Lung (tissue), 12 donors: Measurements from ENCODE around the gene VGLL4. TPM values are rescaled to one million over a fixed set of nuclear protein-coding genes. Genes with fewer than 3 reads are reported as not detected.

Source experiments
- ATAC-seq: fragments of 200-7000 bp; cut with Tn5 transposase; one replicate; pipeline ENCODE4 v1.9.1; 2020; ENCODE audit warnings: moderate number of reproducible peaks; ENCODE audit not compliant: insufficient read depth, low FRiP score
- DNase-seq, 3 donors: peaks; one replicate each; pipeline ENCODE4 v3.0.0-alpha.2; 2013 to 2017
- H3K27ac ChIP-seq, 2 donors: one replicate each; pipeline ENCODE4 v1.5.1; 2013; ENCODE audit warnings: mild to moderate bottlenecking in 2 of 2, moderate library complexity in 2 of 2, control low read depth in 1 of 2, inconsistent platforms in 1 of 2, low read depth in 1 of 2, low read length in 1 of 2
- H3K27me3 ChIP-seq, 3 donors: one replicate each; pipeline ENCODE4 v1.5.1; 2013; ENCODE audit warnings: low read length in 2 of 3; ENCODE audit not compliant: control insufficient read depth in 3 of 3, insufficient read depth in 3 of 3
- H3K36me3 ChIP-seq, 4 donors: one replicate each; pipeline ENCODE4 v1.5.1; 2013; ENCODE audit warnings: low read length in 4 of 4, mild to moderate bottlenecking in 1 of 4, moderate library complexity in 1 of 4; ENCODE audit not compliant: control insufficient read depth in 4 of 4, insufficient read depth in 4 of 4
- H3K4me1 ChIP-seq, 5 donors: one replicate each; pipeline ENCODE4 v1.5.1; 2013; ENCODE audit warnings: low read length in 5 of 5, mild to moderate bottlenecking in 2 of 5, moderate library complexity in 1 of 5; ENCODE audit not compliant: control insufficient read depth in 5 of 5, insufficient read depth in 5 of 5
- H3K4me3 ChIP-seq: one replicate; pipeline ENCODE4 v1.5.1; 2013; ENCODE audit warnings: mild to moderate bottlenecking, control low read depth, moderate library complexity
- H3K9ac ChIP-seq, 2 donors: one replicate each; pipeline ENCODE4 v1.5.1; 2013; ENCODE audit warnings: low read length in 2 of 2, control low read depth in 1 of 2; ENCODE audit not compliant: insufficient read depth in 1 of 2
- H3K9me3 ChIP-seq, 4 donors: one replicate each; pipeline ENCODE4 v1.5.1; 2013; ENCODE audit warnings: low read length in 3 of 4, mild to moderate bottlenecking in 1 of 4, moderate library complexity in 1 of 4; ENCODE audit not compliant: control insufficient read depth in 4 of 4, insufficient read depth in 3 of 4
- WGBS, 2 donors: extraction: QIAGEN DNeasy Blood & Tissue Kit; methylation state at CpG; one replicate each; pipeline ENCODE4 v1.1.7; 2013; 5-methylcytosine and 5-hydroxymethylcytosine counted together
- polyA plus RNA-seq, 2 donors: library from polyadenylated mRNA; stranded (reverse); fragments of 200-250 nt; gene quantifications; one replicate each; pipeline ENCODE4 v1.2.1, GENCODE V29; 2013
- total RNA-seq, 2 donors: library from RNA; depleted of rRNA in 1 of 2; stranded (reverse); fragments of >200 nt in 1 of 2; gene quantifications; one replicate each; pipeline ENCODE4 v1.2.1, GENCODE V29; 2014 to 2021
- TF ChIP-seq, protein P1 (sequence below): IDR thresholded peaks from 2 replicates; pipeline ENCODE4 v1.5.1; 2012; ENCODE audit warnings: mild to moderate bottlenecking; ENCODE audit errors: control extremely low read depth, extremely low read depth
- donor health status: control.
- donor health status: control.
- donor health status: Bipolar disorder and iron deficiency.
- donor health status: healthy.
- donor health status: DM: yes; HTN: yes; CAD: no.

Gene VGLL4
- total and polyA plus RNA-seq, 4 donors: 30.5 to 94.1 (median 39.3) TPM

DNA sequence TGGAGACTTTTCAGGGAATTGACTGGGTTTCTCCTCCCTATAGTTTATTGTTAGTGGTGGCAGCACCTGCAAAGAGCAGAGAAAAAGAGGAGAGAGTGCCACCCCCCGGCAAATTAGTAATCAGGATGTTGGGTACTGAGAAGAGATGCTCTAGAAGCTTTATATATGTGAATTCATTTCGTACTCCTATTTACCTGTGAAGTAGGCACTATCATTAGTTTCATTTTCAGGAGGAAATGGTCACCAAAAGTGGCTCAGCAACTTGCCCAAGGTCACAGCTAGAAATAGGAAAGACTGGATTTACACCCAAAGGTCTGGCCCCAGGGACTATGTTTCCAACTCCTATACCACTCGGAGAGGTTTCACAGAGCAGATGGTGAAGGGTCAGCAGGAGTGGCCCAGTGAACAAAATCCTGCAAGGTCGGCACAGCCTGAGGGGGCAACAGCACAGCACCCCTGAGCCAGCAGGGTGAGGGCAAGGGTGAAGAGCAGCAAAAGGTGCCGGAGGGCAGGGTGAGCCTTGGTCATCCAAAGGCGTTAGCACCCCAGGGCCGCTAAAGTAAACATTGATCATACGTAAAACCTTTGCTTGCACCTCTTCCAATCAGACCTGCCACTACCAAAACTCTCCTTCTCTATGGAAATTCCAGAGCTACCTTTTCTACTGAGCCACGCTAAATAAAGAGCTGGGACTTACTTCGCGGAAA, 23.6 kb downstream of the VGLL4 start:
- Histone ChIP-seq H3K36me3 (no peaks in the 10 kb centered on the region), H3K9me3 (no peaks in the 10 kb centered on the region), H3K4me1 (peaks cover 17 to 48% (median 27%) of the 10 kb centered on the region in 5 donors), H3K27ac (peak overlapping the region in 1 of 2 donors; percentile 68), H3K27me3 (no peaks in the 10 kb centered on the region), H3K9ac (no peak overlapping the region), H3K4me3 (no peak overlapping the region)
- TF ChIP-seq, protein P1, sequence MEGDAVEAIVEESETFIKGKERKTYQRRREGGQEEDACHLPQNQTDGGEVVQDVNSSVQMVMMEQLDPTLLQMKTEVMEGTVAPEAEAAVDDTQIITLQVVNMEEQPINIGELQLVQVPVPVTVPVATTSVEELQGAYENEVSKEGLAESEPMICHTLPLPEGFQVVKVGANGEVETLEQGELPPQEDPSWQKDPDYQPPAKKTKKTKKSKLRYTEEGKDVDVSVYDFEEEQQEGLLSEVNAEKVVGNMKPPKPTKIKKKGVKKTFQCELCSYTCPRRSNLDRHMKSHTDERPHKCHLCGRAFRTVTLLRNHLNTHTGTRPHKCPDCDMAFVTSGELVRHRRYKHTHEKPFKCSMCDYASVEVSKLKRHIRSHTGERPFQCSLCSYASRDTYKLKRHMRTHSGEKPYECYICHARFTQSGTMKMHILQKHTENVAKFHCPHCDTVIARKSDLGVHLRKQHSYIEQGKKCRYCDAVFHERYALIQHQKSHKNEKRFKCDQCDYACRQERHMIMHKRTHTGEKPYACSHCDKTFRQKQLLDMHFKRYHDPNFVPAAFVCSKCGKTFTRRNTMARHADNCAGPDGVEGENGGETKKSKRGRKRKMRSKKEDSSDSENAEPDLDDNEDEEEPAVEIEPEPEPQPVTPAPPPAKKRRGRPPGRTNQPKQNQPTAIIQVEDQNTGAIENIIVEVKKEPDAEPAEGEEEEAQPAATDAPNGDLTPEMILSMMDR: no peak
- ATAC-seq (no peak), DNase-seq (no peak)
- WGBS, 2 donors: 75 to 82% methylated on average over 11 of the region's 11 CpGs

DNA sequence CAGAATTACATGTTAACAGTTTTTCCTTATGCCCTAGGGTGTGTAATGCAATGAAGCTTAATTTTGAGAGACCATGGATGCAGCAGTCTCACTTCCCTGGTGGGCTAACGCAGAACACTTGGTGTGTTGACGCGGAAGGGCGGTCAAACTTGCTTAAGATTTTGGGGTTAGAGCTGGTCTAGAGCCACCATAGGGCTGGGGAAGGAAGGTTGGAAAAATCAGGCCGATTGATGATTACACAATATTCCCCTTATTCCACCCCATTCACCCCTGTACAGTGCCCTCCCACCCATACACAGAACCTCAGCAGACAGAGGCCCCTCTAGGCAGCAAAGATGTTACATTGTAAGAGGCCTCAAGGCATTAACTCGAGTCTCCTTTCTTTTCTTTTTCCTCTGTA, 24.3 kb downstream of the VGLL4 start:
- Histone ChIP-seq H3K4me1 (peaks cover 17 to 47% (median 25%) of the 10 kb centered on the region in 5 donors), H3K9ac (no peak overlapping the region), H3K9me3 (no peaks in the 10 kb centered on the region), H3K27ac (no peak overlapping the region), H3K36me3 (no peaks in the 10 kb centered on the region), H3K27me3 (no peaks in the 10 kb centered on the region), H3K4me3 (no peak overlapping the region)
- ATAC-seq: no peak
- 79 to 81% methylated on average over 6 of the region's 6 CpGs for WGBS, 2 donors
- no peak for DNase-seq
- TF ChIP-seq, protein P1: no peak

DNA sequence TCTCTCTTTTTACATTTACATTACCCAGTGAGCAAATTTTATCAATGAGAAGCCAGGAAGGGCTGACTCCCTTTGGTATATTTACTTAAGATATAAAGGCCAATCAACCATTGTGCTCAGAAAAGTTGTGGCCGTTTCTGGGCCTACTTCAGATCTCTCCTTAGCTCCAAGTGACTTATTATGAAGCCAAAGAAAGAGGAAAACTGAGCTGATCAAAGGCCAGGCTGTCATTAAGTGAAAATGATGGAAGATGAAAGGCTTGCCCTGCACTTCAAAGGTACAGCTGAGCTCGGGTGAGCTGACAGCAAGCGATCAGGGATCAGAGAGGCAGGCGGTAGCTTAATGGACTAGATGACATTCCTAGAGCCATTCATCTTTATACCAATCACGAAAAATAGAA, 24.8 kb downstream of the VGLL4 start:
- no peak overlapping the region for H3K27ac ChIP-seq
- TF ChIP-seq, protein P1: no peak
- H3K9me3 ChIP-seq: no peaks in the 10 kb centered on the region
- no peaks in the 10 kb centered on the region for H3K36me3 ChIP-seq
- no peak overlapping the region for H3K9ac ChIP-seq
- 45 to 64% methylated on average over 5 of the region's 5 CpGs for WGBS, 2 donors
- H3K4me1 ChIP-seq: peaks cover 20 to 53% (median 25%) of the 10 kb centered on the region in 5 donors
- no peak for ATAC-seq
- peak; percentile 50 to 74 (median 66) for DNase-seq
- no peak overlapping the region for H3K4me3 ChIP-seq
- H3K27me3 ChIP-seq: no peaks in the 10 kb centered on the region

DNA sequence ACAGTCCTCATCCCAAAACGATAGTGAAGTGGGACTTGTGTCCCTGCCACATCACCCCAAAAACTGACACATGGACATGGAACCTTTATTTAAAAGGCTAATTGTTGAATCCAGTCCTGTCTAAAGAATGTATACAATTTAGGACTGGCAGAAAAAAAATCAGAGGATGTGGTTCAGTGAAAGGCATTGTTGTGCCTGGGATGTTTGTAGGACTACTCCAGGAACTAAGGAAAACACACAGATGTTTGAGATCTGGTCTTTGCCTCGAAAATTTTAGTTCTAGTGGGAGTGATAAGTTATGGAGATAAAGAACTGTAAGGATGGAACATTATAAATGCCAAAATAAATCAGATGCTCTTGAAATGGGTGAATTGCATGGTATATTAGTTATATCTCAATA, 27.2 kb downstream of the VGLL4 start:
- WGBS, 2 donors: 63 to 75% methylated on average over 2 of the region's 2 CpGs
- DNase-seq: no peak
- H3K4me1 ChIP-seq: peaks cover 26 to 75% (median 43%) of the 10 kb centered on the region in 5 donors
- TF ChIP-seq, protein P1: no peak
- no peak overlapping the region for H3K9ac ChIP-seq
- no peak overlapping the region for H3K27ac ChIP-seq
- H3K27me3 ChIP-seq: no peaks in the 10 kb centered on the region
- no peak for ATAC-seq
- peaks cover 0 to 2% (median 0%) of the 10 kb centered on the region in 4 donors for H3K36me3 ChIP-seq
- H3K4me3 ChIP-seq: no peak overlapping the region
- no peaks in the 10 kb centered on the region for H3K9me3 ChIP-seq
